ENCODE data around the gene GIGYF2. TPM values are rescaled to one million over a fixed set of nuclear protein-coding genes. Genes with fewer than 3 reads are reported as not detected.
"Not testable (repeated sequence)": the region's sequence is repeated elsewhere in the genome, so short reads cannot be mapped to it uniquely, and the experiment has no call there.

The GIGYF2 gene
- total RNA-seq, 4 donors from 2014 or later = 40.8 to 146 (median 76.0) TPM

DNA sequence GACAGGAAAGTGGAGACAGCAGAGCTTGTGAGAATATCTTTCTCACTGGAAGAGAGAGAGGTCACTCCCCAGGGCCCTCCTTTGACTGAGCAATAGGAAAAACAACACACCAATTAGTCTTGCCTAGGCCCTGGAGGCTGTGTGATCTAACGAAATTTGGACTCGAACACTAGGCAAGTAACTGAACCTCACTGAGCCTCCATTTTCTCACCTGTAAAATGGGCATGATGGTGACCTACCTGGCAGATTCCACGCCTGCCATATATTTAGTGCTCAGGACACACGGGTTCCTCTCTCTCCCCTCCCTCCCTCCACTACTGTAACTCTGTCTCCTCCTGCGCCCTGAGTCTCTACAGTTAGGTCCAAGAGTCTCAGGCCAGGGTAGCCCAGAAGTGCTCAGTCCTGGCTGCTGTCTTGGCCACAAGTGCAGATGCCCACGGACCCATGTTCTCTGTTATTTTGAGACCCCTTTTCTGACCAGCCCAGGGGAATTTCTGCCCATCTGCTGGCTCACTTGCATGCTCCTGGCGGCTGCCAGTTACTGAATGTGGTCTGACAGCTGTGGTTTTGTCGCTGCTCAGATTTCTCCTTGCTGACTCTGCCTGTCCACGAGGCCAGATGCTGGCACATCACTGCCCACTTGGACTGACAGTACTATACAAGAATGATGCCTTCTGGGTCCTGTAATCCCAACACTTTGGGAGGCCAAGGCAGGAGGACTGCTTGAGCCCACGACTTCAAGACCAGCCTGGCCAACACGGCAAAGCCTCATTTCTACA is 9.6 kb upstream of the GIGYF2 start:
- Histone ChIP-seq H3K36me3 (no peaks in the 10 kb centered on the region), H3K4me3 (no peak overlapping the region), H3K9me3 (peaks cover 0 to 6% of the 10 kb centered on the region in 2 donors), H3K4me1 (no peaks in the 10 kb centered on the region), H3K27ac (no peak overlapping the region), H3K27me3 (no peaks in the 10 kb centered on the region)
- DNase-seq = no peak
- in situ Hi-C loops (cut with MboI; ENCODE audit: low pct_ligation_motif_present in 1 of 4, low pct_unique_long_range_greater_than_20kb in 1 of 4, low sequenced_read_pairs in 3 of 4) = no loop called here
- WGBS, 2 donors (ENCODE audit: low coverage in 1 of 2) = 82 to 92% methylated on average over 2 to 11 of the region's 11 CpGs
- TF ChIP-seq POLR2AphosphoS5 (IDR thresholded peaks at IDR 0.05) (no peak), POLR2A (IDR thresholded peaks at IDR 0.05) (no peak), EP300 (IDR thresholded peaks at IDR 0.05; ENCODE audit: low read depth) (no peak)
- TF ChIP-seq, protein P1, sequence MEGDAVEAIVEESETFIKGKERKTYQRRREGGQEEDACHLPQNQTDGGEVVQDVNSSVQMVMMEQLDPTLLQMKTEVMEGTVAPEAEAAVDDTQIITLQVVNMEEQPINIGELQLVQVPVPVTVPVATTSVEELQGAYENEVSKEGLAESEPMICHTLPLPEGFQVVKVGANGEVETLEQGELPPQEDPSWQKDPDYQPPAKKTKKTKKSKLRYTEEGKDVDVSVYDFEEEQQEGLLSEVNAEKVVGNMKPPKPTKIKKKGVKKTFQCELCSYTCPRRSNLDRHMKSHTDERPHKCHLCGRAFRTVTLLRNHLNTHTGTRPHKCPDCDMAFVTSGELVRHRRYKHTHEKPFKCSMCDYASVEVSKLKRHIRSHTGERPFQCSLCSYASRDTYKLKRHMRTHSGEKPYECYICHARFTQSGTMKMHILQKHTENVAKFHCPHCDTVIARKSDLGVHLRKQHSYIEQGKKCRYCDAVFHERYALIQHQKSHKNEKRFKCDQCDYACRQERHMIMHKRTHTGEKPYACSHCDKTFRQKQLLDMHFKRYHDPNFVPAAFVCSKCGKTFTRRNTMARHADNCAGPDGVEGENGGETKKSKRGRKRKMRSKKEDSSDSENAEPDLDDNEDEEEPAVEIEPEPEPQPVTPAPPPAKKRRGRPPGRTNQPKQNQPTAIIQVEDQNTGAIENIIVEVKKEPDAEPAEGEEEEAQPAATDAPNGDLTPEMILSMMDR (IDR thresholded peaks at IDR 0.05) = no peak
- intact Hi-C loops (cut with DNase I; ENCODE audit: low total_unique reads) = no loop called here

DNA sequence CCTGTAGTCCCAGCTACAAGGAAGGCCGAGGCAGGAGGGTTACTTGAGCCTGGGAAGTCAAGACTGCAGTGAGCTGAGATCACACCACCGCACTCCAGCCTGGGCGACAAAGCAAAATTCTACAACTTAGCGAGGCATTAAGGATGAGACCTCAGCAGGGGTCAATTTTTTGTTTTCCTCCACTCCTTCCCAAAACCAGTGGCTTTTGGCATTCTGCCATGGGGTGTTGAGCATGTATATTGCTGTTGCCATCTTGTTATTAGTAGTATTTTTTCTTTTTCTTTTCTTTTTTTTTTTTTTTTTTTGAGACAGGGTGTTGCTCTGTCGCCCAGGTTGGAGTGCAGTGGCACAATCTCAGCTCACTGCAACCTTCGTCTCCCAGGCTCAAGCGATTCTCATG is 8.9 kb upstream of the GIGYF2 start:
- Histone ChIP-seq H3K36me3 (no peaks in the 10 kb centered on the region), H3K4me1 (no peaks in the 10 kb centered on the region), H3K4me3 (no peak overlapping the region), H3K27me3 (no peaks in the 10 kb centered on the region), H3K27ac (no peak overlapping the region), H3K9me3 (peaks cover 0 to 6% of the 10 kb centered on the region in 2 donors)
- TF ChIP-seq POLR2AphosphoS5 (IDR thresholded peaks at IDR 0.05) = no peak
- 89 to 94% methylated on average over 3 to 7 of the region's 7 CpGs for WGBS, 2 donors (ENCODE audit: low coverage in 1 of 2)
- intact Hi-C loops (cut with DNase I; ENCODE audit: low total_unique reads) (no loop called here), in situ Hi-C loops (cut with MboI; ENCODE audit: low pct_ligation_motif_present in 1 of 4, low pct_unique_long_range_greater_than_20kb in 1 of 4, low sequenced_read_pairs in 3 of 4) (no loop called here)
- no peak for DNase-seq

DNA sequence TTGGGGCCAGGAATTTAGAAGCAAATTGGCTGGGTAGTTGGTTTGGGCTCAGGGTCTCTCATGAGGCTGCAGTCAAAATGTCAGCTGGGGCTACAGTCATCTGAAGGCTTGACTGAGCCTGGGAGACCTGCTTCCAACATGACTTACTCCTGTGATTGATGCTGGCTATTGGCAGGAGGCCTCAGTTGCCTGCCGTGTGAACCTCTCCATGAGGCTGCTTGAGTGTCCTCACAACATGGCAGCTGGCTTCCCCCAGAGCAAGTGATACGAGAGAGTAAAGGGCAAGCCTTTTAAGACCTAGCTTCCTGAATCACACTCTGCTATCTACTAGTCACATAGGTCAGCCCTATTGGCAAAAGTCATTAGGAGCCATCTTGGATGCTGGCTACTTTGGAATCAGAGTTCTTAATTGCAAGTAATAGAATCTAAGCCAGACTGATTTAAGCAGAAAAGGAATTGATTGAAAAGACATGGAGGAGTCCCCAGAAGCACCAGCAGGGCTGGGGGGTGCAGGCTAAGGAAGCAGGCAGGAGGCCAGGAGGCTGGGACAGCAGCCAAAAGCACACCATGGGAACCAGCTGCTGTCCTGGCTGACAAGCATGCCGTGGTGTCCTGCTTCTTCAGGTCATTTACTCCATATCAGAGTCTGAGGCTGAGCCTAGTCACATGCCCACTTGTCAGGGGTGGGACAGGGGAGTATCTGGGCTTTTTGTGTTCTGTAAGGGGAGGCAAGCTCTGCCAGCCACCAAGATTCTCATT is 7.8 kb upstream of the GIGYF2 start:
- intact Hi-C loops (cut with DNase I; ENCODE audit: low total_unique reads) (no loop called here), in situ Hi-C loops (cut with MboI; ENCODE audit: low pct_ligation_motif_present in 1 of 4, low pct_unique_long_range_greater_than_20kb in 1 of 4, low sequenced_read_pairs in 3 of 4) (no loop called here)
- TF ChIP-seq, protein P1 (IDR thresholded peaks at IDR 0.05) = no peak
- TF ChIP-seq EP300 (IDR thresholded peaks at IDR 0.05; ENCODE audit: low read depth) (no peak), POLR2A (IDR thresholded peaks at IDR 0.05) (no peak), POLR2AphosphoS5 (IDR thresholded peaks at IDR 0.05) (no peak)
- 43% methylated on average over 3 of the region's 3 CpGs; no CpG with 5 or more reads in 1 of the 2 donors for WGBS, 2 donors (ENCODE audit: low coverage in 1 of 2)
- DNase-seq = peak; percentile 20
- no peak overlapping the region for H3K4me3 ChIP-seq
- no peaks in the 10 kb centered on the region for H3K27me3 ChIP-seq
- H3K36me3 ChIP-seq = no peaks in the 10 kb centered on the region
- peaks cover 0 to 6% of the 10 kb centered on the region in 2 donors for H3K9me3 ChIP-seq
- no peaks in the 10 kb centered on the region for H3K4me1 ChIP-seq
- H3K27ac ChIP-seq = no peak overlapping the region

DNA sequence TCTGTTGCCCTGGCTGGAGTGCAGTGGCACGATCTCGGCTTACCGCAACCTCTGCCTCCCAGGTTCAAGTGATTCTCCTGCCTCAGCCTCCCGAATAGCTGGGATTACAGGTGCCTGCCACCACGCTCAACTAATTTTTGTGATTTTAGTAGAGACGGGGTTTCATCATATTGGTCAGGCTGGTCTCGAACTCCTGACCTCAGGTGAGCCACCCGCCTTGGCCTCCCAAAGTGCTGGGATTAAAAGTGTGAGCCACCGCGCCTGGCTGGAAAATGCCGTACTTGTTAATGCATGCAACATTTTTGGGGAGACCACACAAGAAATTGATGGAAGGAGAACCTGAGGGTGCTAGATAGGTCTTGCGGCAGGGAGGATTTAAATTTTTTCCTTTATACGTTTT is 6.0 kb upstream of the GIGYF2 start:
- 84 to 93% methylated on average over 5 to 13 of the region's 13 CpGs for WGBS, 2 donors (ENCODE audit: low coverage in 1 of 2)

DNA sequence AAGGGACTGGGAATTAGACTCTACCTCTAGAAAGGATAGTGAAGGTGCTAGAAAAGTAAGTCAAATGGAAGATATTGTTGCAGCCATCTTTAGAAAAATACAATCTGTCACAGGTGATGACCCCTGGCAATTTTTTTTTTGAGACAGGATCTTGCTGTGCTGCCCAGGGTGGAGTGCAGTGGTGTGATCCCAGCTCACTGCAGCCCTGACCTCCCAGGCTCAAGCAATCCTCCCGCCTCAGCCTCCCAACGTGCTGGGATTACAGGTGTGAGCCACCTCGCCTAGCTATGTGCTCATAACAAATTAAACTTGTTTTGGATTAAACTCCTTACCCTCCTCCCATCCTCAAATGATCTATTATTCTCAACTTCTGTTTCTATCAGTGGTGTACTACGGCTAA is 3.8 kb upstream of the GIGYF2 start:
- Histone ChIP-seq H3K36me3 (no peaks in the 10 kb centered on the region), H3K27ac (no peak overlapping the region), H3K4me1 (peaks cover 2 to 10% (median 8%) of the 10 kb centered on the region in 4 donors), H3K4me3 (no peak overlapping the region), H3K27me3 (no peaks in the 10 kb centered on the region), H3K9me3 (peaks cover 0 to 6% of the 10 kb centered on the region in 2 donors)
- in situ Hi-C loops (cut with MboI; ENCODE audit: low pct_ligation_motif_present in 1 of 4, low pct_unique_long_range_greater_than_20kb in 1 of 4, low sequenced_read_pairs in 3 of 4) = no loop called here
- DNase-seq = no peak
- WGBS, 2 donors (ENCODE audit: low coverage in 1 of 2) = 84 to 93% methylated on average over 2 to 4 of the region's 4 CpGs
- TF ChIP-seq POLR2AphosphoS5 (IDR thresholded peaks at IDR 0.05) (no peak), EP300 (IDR thresholded peaks at IDR 0.05; ENCODE audit: low read depth) (no peak), POLR2A (IDR thresholded peaks at IDR 0.05) (no peak)
- TF ChIP-seq, protein P1 (IDR thresholded peaks at IDR 0.05) = no peak
- intact Hi-C loops (cut with DNase I; ENCODE audit: low total_unique reads) = no loop called here

More for the DNA sequence above, 6.0 kb upstream of the GIGYF2 start:
- intact Hi-C loops (cut with DNase I; ENCODE audit: low total_unique reads); H3K36me3 ChIP-seq; H3K27me3 ChIP-seq; H3K27ac ChIP-seq; H3K4me3 ChIP-seq; in situ Hi-C loops (cut with MboI; ENCODE audit: low pct_ligation_motif_present in 1 of 4, low pct_unique_long_range_greater_than_20kb in 1 of 4, low sequenced_read_pairs in 3 of 4); H3K9me3 ChIP-seq; H3K4me1 ChIP-seq; DNase-seq: not testable (repeated sequence)

Measured in transverse colon (tissue), 4 donors.